GM18907 (cell line): ENCODE measurements around the gene GAS7.

Source experiments
- ATAC-seq: cut with Tn5 transposase; IDR thresholded peaks from one replicate; pipeline ENCODE4 v1.9.1; 2021; ENCODE audit warnings: mild to moderate bottlenecking, moderate library complexity; ENCODE audit not compliant: unreplicated experiment

GAS7 gene

DNA sequence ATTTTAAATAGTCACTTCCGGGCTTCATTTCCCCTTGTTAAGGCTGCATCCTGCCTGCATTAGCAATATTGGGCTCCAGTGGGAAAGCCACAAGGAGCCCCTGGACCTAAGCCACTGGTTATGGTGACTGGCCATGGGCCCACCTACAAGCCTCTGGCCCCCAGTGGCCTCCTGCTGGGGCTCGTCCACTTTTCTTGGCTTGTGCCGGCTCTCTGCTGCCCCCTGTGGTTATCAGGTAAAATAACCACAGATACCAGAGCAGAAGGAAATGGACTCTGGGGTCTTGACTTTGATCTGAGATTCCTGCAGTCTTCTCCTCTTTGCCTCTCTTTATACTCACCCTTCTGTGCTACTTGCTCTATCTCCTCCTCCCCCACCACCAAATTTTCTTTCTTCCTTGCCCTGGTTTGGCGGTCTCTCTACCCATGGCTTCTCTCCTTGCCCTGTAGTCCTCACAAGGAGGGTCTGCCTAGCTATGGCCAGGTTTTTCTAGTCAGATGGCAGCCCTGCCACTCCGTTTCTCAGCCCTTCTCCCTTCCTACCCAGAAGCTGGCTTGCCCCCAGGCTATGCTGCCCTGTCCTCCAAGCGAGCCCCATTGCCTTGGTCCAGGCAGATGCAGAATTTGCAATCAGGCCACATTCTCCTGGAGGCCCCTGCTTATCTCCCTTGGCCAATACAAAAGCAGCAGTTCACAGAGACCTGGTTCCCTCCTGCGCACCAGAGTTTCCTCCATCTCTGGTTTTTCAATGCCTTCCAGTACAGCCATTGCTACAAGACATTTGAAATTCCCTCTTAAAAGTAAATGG, 210.4 kb downstream of the GAS7 start:
- no peak for ATAC-seq

- no peak for ATAC-seq
Observed at GRCh38 chr17:9986754-9987382, 211.5 kb downstream of the GAS7 start.

DNA sequence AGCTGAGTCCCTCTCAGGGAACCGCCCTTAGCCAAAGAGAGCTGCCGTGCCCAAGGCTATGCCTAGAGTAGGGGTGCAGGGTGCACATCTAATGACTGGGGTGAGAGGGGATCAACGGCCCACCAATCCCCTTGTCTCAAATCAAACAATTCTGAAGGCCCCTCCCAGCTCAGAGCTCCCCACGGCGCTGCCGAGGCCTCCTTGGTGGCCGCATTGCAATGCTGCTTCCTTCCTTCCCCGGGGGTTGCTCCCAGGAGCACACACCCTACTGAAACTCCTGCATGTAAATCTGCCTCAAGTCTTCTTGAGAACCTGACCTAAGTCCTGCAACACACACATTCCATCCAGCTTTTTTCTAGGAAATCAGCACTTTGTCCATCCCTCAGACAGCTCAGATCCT, 212.8 kb downstream of the GAS7 start:
- no peak for ATAC-seq

DNA sequence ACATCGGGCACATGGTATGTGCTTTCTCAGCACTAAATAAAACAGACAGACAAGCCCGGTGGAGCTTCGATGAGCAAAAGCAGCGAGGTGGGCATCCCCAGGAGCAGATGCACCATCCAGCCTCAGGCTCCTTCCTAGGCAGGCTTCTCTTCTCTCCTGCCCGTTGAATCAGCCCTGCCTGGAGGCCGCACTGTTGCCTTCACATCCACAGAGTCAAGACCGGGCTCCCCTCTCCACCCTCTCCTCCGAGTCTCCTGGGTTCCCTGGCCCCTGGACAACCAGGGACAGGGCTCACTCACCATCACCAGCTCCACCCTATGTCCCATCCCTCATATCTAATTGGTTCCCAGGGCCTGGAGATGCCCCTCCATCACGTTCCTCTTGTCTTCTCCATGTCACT, 213.6 kb downstream of the GAS7 start:
- no peak for ATAC-seq

- ATAC-seq, result no peak
Observed at GRCh38 chr17:9982159-9982558, 216.2 kb downstream of the GAS7 start.

DNA sequence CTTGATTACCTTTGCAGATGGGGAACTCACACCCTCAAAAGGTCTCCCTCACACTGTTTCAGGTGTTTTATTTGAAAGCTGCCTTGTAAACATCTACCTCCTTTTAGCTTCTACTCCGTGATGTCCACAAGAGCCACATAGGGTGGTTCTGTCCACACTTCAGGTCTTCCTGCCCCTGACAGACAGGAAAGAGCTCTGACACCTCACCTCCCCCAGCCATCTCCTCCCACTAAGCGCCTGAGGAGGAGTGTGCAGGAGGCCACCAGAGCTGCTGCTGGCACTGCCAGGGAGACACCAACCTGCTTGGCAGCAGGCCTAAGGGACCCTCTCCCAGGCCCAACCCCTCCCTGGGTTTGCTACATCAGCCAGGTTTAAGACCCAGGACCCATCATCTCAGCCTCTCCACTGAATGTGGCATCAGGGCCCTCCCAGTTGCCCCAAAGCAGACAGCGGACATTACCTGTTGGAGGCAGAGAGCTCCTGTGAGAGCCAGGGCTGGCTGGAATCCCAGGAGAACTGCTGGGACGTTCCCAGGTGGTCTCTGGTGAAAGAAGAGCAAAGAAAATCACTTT, 217.0 kb downstream of the GAS7 start:
- no peak for ATAC-seq

GRCh38 chr17:9979463-9979995, 218.9 kb downstream of the GAS7 start:
- no peak for ATAC-seq

- no peak for ATAC-seq
Observed at GRCh38 chr17:9977180-9977575, 221.2 kb downstream of the GAS7 start.

GRCh38 chr17:9976283-9977179, 221.9 kb downstream of the GAS7 start:
- no peak for ATAC-seq

DNA sequence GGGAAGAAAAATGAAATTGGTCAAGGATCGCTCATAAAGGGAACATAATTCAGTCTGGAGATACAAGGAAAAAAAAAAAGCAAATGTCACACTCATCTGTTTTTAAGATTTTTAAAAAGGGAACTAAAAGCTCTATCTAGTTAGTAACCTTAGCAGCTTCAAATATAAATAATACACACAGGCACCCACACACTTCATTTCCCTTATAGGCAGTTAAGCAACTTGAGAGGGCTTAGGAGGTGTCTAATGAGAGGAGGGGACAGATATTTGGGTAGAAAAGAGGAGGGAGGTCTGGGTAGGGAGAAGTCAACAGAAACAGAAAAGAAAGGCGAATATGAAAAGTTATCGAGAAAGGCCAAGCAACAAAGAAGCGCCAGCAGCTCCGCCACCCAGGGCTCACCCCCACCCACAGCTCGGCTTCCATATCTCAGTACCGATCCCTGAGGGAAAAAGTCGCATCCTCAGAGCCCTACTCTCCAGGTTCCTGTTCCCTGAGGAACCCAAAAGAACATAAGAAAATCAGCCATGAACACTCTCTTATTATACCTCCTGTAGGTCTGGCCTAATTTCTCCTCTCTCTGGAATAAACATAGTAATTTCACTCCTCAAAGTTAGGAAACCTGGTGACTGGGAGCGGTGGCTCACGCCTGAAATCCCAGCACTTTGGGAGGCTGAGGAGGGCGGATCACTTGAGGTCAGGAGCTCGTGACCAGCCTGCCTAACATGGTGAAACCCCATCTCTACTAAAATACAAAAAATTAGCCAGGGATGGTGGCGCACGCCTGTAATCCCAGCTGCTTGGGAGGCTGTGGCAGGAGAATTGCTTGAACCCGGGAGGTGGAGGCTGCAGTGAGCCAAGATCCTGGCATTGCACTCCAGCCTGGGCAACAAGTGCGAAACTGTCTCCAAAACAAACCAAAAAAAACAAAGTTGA, 223.7 kb downstream of the GAS7 start:
- no peak for ATAC-seq

DNA sequence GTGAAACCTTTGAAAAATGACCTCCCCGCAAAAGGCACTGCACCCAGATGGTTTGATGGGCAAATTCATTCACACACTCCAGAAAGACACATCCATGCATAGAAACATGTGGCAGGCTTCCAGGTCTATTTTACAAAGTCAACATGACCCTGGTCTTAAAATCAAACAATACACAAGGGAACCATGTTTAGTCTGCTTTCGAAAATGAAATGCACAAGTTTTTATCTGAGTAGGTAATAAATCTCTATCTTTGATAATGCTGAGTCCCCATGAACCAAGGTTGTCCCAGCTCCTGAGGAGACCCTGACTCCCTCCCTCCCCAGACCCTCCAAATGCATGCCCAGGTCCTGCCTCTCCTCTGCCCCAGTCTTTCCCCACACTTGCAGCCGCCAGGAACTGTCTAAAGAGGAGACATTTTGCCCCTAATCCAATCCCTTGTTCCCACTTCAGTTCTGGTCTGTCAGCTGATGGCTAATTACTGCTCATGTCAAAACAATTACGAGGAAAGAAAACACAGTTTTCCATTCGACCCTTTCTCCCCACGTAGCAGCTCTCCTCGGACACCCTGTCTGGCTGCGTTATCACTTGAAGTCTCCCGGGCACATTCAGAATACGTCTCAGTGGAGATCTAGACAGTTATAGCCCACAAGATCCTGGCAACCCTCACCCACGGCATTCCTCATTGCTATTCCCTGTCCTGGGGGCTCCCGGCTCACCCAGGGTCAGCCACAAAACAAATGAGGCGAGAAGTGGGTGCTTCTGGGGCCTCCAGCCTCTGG, 224.5 kb downstream of the GAS7 start:
- ATAC-seq, result no peak

- no peak for ATAC-seq
Observed at GRCh38 chr17:9971991-9972390, 226.4 kb downstream of the GAS7 start.

- no peak for ATAC-seq
Observed at GRCh38 chr17:9969301-9969935, 229.0 kb downstream of the GAS7 start.

GRCh38 chr17:9968881-9969280, 229.5 kb downstream of the GAS7 start:
- ATAC-seq, result no peak

GRCh38 chr17:9968008-9968407, 230.4 kb downstream of the GAS7 start:
- ATAC-seq, result no peak

DNA sequence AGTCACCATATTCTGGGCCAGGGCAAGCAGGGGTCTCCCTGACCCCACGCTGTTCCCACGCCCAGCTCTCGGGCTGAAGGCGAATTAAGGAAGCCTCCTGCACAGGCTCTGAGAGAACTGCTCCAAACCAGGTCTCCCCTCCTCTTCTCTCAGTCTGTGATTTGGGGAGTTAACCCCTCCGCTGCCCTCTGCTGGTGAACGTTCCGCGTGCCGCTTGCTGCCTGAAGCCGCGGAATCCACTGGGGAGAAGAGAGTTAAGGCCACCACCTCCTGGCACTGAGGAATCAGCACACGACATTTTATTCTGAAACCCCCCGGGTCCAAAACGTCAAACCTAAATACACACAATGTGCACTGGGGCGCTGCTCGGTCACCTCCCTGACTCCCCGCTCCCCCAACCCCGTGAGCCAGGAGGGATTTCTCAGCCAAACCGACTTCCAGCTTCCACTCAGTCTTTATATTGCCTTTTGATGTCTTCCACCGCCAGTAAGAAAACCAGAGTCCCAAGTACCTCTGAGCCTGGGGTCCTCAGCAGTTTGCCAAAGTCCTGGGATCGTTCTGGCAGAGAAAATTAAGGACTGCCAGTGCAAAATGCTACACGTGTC, 238.9 kb downstream of the GAS7 start:
- ATAC-seq, result no peak

DNA sequence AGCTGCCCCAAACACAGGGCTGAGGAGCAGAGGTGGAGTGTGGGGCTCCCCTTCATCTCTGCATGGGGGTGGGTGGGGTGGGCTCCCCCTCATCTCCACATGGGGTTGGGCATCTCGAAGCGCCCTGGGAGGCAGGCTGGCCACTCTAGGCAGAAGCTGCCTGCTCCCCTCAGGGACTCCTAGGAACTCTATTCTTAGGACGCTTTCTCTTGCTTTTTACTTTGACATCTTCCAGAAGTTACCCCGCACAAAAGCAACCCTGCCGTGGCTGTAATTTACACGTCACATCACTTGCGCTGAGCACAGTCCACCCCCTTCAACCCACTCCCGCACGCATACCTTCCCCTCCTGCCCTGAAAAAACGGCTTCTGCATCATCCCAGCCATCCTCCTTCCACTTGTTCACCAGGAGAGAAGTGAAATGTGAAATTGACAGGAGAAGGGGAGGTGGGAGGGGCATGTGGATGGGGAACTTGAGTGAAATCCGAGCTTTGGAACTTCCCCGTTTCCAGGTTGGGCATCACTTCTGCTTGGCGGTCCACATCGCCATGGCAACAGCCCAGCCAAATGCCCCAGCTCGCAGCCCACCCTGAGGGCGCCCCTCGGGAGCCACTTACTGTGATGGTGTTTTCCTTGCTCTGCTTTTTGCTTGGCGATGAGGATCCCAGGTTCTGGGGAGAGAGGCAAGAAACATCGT, 239.7 kb downstream of the GAS7 start:
- ATAC-seq, result no peak

- ATAC-seq, result no peak
Observed at GRCh38 chr17:9957244-9957643, 241.2 kb downstream of the GAS7 start.
